Keratinocyte (primary cell): Measurements from ENCODE around the gene CUEDC2. TPM values are rescaled to one million over a fixed set of nuclear protein-coding genes. Genes with fewer than 3 reads are reported as not detected.

Experiments
- DNase-seq: peaks from one replicate; pipeline ENCODE4 v3.0.0-alpha.2; 2011; ENCODE audit warnings: low read depth, missing footprints, low spot score
- FAIRE-seq: peaks from 2 replicates; lab custom pipeline; 2011; peaks lifted over from hg19 to GRCh38; lab: Jason Lieb, UNC
- H2AFZ ChIP-seq: 2 replicates; pipeline ENCODE4 v1.6.0; 2012; ENCODE audit warnings: low read length, control low read depth, inconsistent platforms; ENCODE audit not compliant: control insufficient read depth
- H3K27ac ChIP-seq: 2 replicates; pipeline ENCODE4 v1.5.1; 2011; ENCODE audit warnings: low read length; ENCODE audit not compliant: control insufficient read depth, insufficient read depth
- H3K27me3 ChIP-seq: 3 replicates; pipeline ENCODE4 v1.6.0; 2011; ENCODE audit warnings: low read length; ENCODE audit not compliant: control insufficient read depth, insufficient read depth; ENCODE audit errors: extremely low read depth
- H3K36me3 ChIP-seq, 2 experiments: 2 replicates in 1 of 2; 3 replicates in 1 of 2; pipeline ENCODE4 v1.5.1; 2011; ENCODE audit warnings: low read length in 2 of 2, mild to moderate bottlenecking in 1 of 2; ENCODE audit not compliant: control insufficient read depth in 2 of 2, insufficient read depth in 2 of 2; ENCODE audit errors: extremely low read depth in 1 of 2
- H3K4me1 ChIP-seq: 3 replicates; pipeline ENCODE4 v1.5.1; 2011; ENCODE audit warnings: low read length; ENCODE audit not compliant: control insufficient read depth, insufficient read depth; ENCODE audit errors: extremely low read depth
- H3K4me2 ChIP-seq: 3 replicates; pipeline ENCODE4 v1.6.0; 2011; ENCODE audit warnings: low read depth, low read length; ENCODE audit not compliant: control insufficient read depth, insufficient read depth; ENCODE audit errors: extremely low read depth
- H3K4me3 ChIP-seq, 3 experiments: fragments of 200-600 bp in 1 of 3; sonication (generic) in 1 of 3; 2 replicates in 2 of 3; 3 replicates in 1 of 3; pipeline ENCODE4 v1.5.1; 2011 to 2016; ENCODE audit warnings: low read length in 3 of 3, mild to moderate bottlenecking in 3 of 3, control low read depth in 2 of 3, inconsistent platforms in 1 of 3, low read depth in 1 of 3, mixed read lengths in 1 of 3, mixed run types in 1 of 3, moderate library complexity in 1 of 3; ENCODE audit not compliant: control insufficient read depth in 2 of 3, insufficient read depth in 2 of 3; ENCODE audit errors: extremely low read depth in 1 of 3
- H3K79me2 ChIP-seq: 2 replicates; pipeline ENCODE4 v1.6.0; 2012; ENCODE audit warnings: low read length; ENCODE audit not compliant: control insufficient read depth, insufficient read depth
- H3K9ac ChIP-seq: 3 replicates; pipeline ENCODE4 v1.6.0; 2011; ENCODE audit warnings: low read length; ENCODE audit not compliant: control insufficient read depth, insufficient read depth; ENCODE audit errors: extremely low read depth
- H3K9me1 ChIP-seq: 3 replicates; pipeline ENCODE4 v1.6.0; 2011; ENCODE audit warnings: low read length; ENCODE audit not compliant: control insufficient read depth, insufficient read depth; ENCODE audit errors: extremely low read depth
- H3K9me3 ChIP-seq: 2 replicates; pipeline ENCODE4 v1.5.1; 2012; ENCODE audit warnings: low read depth, low read length; ENCODE audit not compliant: control insufficient read depth
- H4K20me1 ChIP-seq: 3 replicates; pipeline ENCODE4 v1.6.0; 2011; ENCODE audit warnings: low read length; ENCODE audit not compliant: control insufficient read depth, insufficient read depth; ENCODE audit errors: extremely low read depth
- EZH2 ChIP-seq: IDR thresholded peaks from one replicate; pipeline ENCODE4 v1.6.1; 2012; ENCODE audit warnings: inconsistent platforms, mild to moderate bottlenecking, low read length, moderate library complexity
- dilution Hi-C: fragments of 300-500 bp; cut with MboI; formaldehyde crosslinking; loops from one replicate; pipeline ENCODE4 v1.7.0; 2020; ENCODE audit warnings: low sequenced_read_pairs; ENCODE audit not compliant: extremely low pct_ligation_motif_present
- polyA plus RNA-seq, 5 experiments: library from polyadenylated mRNA; depleted of rRNA in 3 of 5; stranded (reverse) in 3 of 5; stranded (forward) in 1 of 5; unstranded in 1 of 5; fragments of >200 nt; gene quantifications; 1 replicate in 1 of 5; 2 replicates in 3 of 5; 3 replicates in 1 of 5; pipeline versions ENCODE4 v1.2.1 to v1.2.3, GENCODE V29; 2011 to 2012; ENCODE audit warnings: missing spikeins in 2 of 5, low read depth in 1 of 5, low replicate concordance in 1 of 5
- TF ChIP-seq, protein P1 (sequence below), 3 experiments: IDR thresholded peaks in 1 of 3; conservative IDR thresholded peaks in 1 of 3; optimal IDR thresholded peaks in 1 of 3; 2 replicates in 2 of 3; 3 replicates in 1 of 3; pipeline versions ENCODE3 to v1.5.1; 2011; ENCODE audit warnings: low read length in 3 of 3, mild to moderate bottlenecking in 3 of 3, moderate library complexity in 2 of 3, control low read depth in 1 of 3, inconsistent platforms in 1 of 3; ENCODE audit not compliant: insufficient read depth in 2 of 3; ENCODE audit errors: extremely low read depth in 1 of 3

The CUEDC2 gene
- polyA plus RNA-seq, 1 donor (not counting 4 experiments of a cell fraction or from before 2014, with no cell fraction given): 46.6 TPM

DNA sequence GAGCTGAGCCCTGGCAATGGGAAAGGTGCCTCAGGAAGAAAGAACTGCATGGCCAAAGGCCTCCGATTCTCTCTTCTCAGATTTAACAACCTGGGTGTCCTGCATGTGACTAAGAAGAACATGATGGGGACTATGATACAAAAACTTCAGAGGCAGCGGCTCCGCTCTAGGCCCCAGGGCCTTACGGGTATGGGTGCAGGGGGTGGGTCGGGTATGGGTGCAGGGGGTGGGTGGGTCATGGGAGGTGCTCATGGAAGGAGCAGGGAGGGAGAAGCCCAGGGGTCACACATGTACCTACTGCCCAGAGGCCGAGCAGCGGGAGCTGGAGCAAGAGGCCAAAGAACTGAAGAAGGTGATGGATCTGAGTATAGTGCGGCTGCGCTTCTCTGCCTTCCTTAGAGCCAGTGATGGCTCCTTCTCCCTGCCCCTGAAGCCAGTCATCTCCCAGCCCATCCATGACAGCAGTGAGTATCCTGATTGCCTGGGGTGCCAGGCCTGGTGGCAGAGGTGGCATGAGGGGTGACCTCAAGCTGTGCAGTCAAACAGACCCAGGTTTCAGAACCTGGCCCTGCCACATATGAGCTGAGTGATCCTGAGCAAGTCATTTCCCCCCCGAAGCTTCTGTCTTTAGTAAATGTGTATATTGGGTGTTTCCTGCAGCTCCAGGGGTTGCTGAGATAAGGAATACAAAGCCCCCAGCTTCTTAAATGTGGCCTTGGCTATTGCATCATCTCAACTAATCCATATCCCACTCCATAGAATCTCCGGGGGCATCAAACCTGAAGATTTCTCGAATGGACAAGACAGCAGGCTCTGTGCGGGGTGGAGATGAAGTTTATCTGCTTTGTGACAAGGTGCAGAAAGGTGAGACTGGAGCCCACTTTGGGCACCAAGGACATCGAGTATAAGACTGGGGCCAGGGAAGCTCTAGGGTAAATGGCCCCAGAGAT, 34.9 kb downstream of the CUEDC2 start:
- TF ChIP-seq EZH2: no peak
- TF ChIP-seq, protein P1, sequence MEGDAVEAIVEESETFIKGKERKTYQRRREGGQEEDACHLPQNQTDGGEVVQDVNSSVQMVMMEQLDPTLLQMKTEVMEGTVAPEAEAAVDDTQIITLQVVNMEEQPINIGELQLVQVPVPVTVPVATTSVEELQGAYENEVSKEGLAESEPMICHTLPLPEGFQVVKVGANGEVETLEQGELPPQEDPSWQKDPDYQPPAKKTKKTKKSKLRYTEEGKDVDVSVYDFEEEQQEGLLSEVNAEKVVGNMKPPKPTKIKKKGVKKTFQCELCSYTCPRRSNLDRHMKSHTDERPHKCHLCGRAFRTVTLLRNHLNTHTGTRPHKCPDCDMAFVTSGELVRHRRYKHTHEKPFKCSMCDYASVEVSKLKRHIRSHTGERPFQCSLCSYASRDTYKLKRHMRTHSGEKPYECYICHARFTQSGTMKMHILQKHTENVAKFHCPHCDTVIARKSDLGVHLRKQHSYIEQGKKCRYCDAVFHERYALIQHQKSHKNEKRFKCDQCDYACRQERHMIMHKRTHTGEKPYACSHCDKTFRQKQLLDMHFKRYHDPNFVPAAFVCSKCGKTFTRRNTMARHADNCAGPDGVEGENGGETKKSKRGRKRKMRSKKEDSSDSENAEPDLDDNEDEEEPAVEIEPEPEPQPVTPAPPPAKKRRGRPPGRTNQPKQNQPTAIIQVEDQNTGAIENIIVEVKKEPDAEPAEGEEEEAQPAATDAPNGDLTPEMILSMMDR (optimal IDR thresholded peaks at IDR 0.05 in 1 of 3, IDR thresholded peaks at IDR 0.05 in 1 of 3, conservative IDR thresholded peaks at IDR 0.05 in 1 of 3; ENCODE audit: extremely low read depth in 1 of 3, insufficient read depth in 2 of 3, low read length in 3 of 3): no peak
- Histone ChIP-seq H4K20me1 (peaks cover 3% of the 10 kb centered on the region), H3K27ac (no peak overlapping the region), H3K4me1 (peaks cover 36% of the 10 kb centered on the region), H3K4me3 (no peak overlapping the region), H3K36me3 (peaks cover 19 to 20% of the 10 kb centered on the region in 2 experiments), H3K27me3 (no peaks in the 10 kb centered on the region), H2AFZ (no peak overlapping the region), H3K9me3 (no peaks in the 10 kb centered on the region), H3K79me2 (peaks cover 11% of the 10 kb centered on the region), H3K4me2 (no peak overlapping the region), H3K9ac (no peak overlapping the region), H3K9me1 (no peaks in the 10 kb centered on the region)
- DNase-seq (no peak), FAIRE-seq (no peak)
- dilution Hi-C loops: no loop called here

DNA sequence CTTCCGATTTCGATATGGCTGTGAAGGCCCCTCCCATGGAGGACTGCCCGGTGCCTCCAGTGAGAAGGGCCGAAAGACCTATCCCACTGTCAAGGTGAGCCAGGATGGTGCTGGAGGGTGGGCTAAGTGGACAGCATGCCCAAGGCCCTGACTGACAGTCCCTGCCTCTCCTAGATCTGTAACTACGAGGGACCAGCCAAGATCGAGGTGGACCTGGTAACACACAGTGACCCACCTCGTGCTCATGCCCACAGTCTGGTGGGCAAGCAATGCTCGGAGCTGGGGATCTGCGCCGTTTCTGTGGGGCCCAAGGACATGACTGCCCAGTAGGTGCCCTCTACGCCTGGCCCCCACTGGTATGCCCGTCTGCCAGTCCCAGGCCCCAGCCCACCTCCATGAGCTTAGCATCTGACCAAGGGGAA, 35.6 kb downstream of the CUEDC2 start:
- peaks cover 3% of the 10 kb centered on the region for H4K20me1 ChIP-seq
- H3K9me3 ChIP-seq: no peaks in the 10 kb centered on the region
- H2AFZ ChIP-seq: no peak overlapping the region
- H3K4me3 ChIP-seq: peak overlapping the region in 2 of 3 experiments; percentile 64 to 71
- H3K27ac ChIP-seq: peak overlapping the region; percentile 83
- peak overlapping the region; percentile 73 for H3K4me2 ChIP-seq
- H3K79me2 ChIP-seq: peaks cover 11% of the 10 kb centered on the region
- no peaks in the 10 kb centered on the region for H3K27me3 ChIP-seq
- H3K9ac ChIP-seq: peak overlapping the region; percentile 87
- TF ChIP-seq EZH2: no peak
- TF ChIP-seq, protein P1 (optimal IDR thresholded peaks at IDR 0.05 in 1 of 3, IDR thresholded peaks at IDR 0.05 in 1 of 3, conservative IDR thresholded peaks at IDR 0.05 in 1 of 3; ENCODE audit: extremely low read depth in 1 of 3, insufficient read depth in 2 of 3, low read length in 3 of 3): no peak
- H3K36me3 ChIP-seq: peaks cover 17 to 20% of the 10 kb centered on the region in 2 experiments
- H3K9me1 ChIP-seq: no peaks in the 10 kb centered on the region
- FAIRE-seq (no peak), DNase-seq (no peak)
- dilution Hi-C loops: no loop called here
- peaks cover 31% of the 10 kb centered on the region for H3K4me1 ChIP-seq
